D341Med (cell line): ENCODE measurements around the gene KCNIP4.

Experiments used
- DNase-seq: peaks from one replicate; pipeline ENCODE4 v3.0.0; 2012; ENCODE audit warnings: low spot score

The KCNIP4 gene

DNA sequence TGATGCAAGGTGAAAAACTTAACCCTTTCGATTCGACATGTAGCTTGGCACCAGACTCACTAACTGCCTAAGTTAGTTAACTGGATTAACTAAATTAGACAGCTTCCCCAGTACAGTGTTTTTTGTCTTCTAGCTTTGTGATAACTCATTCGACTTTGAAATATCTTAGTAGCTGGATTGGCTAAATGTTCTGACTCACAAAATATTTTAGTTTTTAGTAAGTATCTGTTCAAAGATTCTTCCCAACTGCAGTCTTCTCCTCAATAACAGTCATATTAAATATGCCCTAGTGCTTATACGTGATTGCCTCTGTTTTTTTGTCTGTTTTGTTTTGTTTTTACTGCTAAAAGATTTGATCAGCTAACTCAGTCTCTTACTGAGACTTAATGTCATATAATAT lies 102.9 kb downstream of the KCNIP4 start:
- DNase-seq, result no peak

DNA sequence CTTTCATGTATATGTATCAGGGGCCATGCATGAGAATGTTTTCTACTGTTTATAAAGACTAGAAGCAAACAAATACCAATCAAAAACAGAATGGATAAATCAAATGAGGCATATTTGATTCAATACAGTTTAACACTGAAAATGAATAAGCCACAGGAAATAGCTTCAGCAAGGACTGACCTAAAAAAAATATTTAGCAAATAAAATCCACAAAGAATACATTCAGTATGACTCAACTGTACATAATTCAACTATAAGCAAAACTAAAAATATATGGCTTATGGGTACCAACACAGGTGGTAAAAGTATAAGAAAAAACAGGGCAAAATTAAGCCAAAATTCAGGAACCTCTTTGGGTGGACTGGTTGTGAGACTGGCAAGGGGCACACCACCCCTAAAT lies 112.9 kb downstream of the KCNIP4 start:
- DNase-seq, result no peak

- no peak for DNase-seq
These were observed 118.3 kb downstream of the KCNIP4 start for GRCh38 chr4:21830272-21830671.

GRCh38 chr4:21827575-21827974 lies 121.0 kb downstream of the KCNIP4 start:
- DNase-seq, result no peak

DNA sequence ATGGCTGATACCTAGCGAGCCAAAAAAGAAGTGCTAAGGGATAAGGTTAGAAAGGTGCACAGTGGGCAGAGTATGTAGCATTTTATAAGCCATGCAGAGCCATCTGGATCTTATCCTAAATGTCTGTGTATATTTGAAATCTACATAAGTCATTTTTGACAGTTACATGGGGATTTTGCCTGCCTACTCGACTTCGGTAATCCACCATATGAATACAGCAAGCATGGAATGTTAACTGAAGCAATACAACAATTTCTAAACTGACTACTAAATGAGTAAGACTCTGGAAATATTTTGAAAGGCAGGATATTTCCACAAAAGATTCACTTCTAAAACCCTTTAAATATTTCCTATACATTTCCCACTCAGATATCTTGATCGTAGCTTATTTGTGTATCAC lies 122.5 kb downstream of the KCNIP4 start:
- no peak for DNase-seq

DNA sequence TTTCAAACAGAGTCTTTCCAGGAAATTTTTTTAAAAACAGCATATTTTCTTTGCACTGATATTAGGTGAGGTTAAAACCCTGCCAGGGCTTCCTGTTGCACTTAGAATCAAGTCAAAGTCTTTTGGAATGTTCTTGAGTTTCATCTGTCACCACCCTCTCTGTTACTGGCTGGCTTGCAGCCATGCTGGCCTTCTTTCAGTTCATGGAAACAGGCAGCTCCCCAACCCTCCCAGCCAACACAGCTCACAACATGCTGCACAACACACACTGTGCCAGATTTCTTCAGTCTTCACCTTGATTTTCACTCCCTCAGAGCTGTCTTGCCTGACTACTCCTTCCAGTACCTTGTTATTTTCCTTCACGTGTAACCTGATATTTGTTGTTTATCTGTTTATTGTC lies 129.5 kb downstream of the KCNIP4 start:
- no peak for DNase-seq

GRCh38 chr4:21815651-21816377 lies 132.8 kb downstream of the KCNIP4 start:
- no peak for DNase-seq

DNA sequence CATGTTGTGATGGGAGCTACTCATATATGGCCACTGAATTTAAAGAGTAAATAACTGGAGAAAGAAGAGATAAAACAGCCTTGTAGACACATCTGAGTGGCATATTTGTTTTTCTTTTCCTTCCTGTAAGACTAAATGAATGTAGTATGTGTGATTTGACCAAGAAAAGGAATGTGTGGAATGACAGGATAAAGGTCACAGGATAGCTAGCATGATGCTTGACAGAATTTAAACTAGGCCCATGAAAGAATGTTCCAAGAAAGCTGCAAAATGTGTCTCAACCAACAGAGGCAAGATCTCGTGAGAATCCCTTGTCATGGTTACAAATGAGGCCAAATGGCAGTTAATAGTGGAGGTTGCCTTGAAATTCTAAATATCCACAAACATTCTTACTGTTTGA lies 137.0 kb downstream of the KCNIP4 start:
- DNase-seq, result no peak

DNA sequence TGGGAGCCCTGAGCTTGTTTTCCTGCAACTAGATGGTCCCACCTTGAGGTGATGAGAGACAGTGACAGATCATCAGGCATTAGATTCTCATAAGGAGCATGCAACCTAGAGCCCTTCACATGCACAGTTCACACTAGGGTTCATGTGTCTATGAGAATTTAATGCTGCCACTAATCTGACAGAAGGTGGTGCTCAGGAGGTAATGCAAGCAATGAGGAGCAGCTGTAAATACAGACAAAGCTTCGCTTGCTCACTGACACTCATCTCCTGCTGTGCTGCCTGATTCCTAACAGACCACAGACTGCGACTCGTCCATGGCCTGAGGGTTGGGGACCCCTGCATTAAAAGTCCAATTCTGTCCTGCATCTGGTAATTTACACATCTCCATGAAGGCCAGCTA lies 141.6 kb downstream of the KCNIP4 start:
- no peak for DNase-seq

DNA sequence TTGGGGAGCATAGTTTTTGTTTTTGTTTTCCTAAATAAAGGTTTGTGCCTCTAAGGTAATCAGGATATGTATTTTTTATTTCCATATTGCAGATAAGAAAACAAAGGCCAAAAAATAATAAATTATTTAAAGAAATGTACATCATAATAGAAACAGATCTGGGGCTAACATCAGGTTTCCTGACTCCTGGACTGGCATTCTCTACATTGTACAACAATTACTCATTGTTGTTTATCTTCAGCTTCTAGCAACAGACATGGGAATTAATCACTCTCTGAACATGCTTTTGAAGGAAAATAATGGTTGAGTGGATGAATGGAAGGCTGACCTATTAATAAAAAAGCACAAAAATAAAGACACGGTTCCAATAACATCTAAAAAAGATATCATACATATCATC lies 146.2 kb downstream of the KCNIP4 start:
- no peak for DNase-seq

GRCh38 chr4:21801661-21802385 lies 146.7 kb downstream of the KCNIP4 start:
- no peak for DNase-seq

DNA sequence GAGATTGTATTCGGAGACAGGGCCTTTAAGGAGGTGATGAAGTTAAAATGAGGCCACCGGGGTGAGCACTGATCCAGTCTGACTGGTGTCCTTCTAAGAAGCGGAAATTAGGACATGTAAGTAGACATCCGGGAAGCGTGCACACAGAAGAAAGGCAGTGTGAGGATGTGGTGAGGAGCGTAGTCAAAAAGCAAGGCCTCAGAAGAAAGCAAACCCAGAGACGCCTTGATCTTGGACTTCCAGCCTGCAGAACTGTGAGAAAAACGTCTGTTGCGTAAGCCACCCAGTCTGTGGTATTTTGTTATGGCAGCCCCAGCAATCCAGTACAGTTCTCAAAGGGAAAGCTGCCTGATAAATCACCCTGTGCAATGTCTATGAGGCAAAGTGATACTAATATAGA lies 153.5 kb downstream of the KCNIP4 start:
- DNase-seq, result no peak

- no peak for DNase-seq
These were observed 155.8 kb downstream of the KCNIP4 start for GRCh38 chr4:21792736-21793135.

DNA sequence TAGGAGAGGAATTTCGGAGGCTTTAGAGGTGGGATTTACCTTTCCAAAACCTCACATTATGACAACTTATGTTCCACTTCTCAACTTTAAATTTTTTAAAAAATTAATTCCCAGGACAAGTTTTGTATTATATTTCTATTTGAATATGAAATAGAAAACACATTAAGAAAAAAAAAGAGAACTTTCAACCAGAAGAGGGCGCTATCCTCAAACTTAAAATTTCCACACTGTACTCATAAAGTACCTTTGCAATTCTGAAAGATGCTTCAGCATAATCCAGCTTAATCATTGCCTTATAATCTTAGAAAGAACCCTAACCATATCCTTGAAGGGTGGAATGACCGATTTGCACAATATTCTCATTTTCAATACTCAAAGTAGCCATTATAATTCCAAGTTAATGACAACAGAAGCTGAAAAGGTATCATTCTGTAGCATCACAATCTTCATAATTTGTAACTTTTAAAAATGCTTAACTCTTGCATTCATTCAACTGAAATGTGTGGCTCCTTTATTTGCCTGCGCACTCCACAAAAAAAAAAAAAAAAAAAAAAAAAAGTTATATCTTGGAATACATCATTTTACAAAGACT lies 158.0 kb downstream of the KCNIP4 start:
- DNase-seq, result peak; percentile 32

DNA sequence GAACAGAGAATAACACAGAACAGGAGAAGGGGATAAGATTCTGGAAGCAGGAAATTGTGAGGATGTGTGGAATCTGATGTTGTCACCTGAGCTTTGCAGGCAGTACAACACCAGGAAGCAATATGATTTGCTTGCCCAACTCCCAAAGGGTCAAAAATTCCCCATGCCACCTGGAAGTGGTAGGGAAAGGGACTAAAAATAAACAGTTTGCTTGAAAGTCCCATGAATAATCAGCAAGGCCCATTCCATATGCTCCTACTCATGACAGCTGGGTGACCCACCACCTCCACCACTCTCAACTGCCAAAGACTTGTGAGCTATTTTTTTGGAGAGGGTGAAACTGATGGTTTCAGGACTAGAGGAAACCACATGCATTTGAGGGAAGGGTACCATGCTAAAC lies 168.4 kb downstream of the KCNIP4 start:
- DNase-seq, result no peak

DNA sequence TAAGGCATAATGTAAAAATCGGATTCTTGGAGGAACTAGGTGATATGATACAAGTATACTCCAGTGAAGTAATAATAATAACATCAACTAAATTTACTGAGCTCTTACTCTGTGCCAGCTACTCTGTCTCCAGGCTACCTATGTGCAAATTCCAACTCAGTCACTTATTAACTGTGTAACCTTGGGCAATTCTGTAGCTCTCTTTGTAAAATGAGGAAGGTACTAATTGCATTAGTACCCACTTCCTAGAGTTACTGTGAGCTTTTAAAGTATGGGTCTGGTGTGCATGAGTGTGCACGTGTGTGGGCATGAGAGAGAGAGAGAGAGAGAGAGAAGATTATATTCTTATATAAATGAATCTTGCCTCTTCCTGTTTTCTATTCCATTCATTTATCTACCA lies 169.9 kb downstream of the KCNIP4 start:
- DNase-seq, result no peak

DNA sequence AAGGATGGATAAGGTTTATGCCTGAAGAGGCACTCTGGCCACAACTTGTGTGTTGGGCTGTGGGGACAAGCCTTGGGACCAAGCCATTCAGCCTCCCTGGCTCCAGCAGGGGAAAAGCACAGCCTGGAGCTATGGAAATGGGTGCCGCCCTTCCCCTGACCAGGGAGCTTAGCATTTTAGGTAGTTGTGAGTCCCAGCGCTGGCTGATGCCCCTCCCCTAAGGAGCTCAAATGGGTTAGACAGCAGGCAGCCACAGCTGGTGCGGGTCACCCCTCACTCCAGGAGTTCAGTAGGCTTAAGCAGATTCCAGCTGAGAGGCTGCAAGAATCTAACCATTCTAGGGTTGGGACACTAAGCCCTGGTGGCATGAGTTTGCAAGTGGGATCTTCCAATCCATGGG lies 172.9 kb downstream of the KCNIP4 start:
- DNase-seq, result no peak

GRCh38 chr4:21769404-21770147 lies 179.0 kb downstream of the KCNIP4 start:
- DNase-seq, result no peak

GRCh38 chr4:21768349-21769310 lies 179.9 kb downstream of the KCNIP4 start:
- no peak for DNase-seq

- DNase-seq, result peak; percentile 65
These were observed 182.7 kb downstream of the KCNIP4 start for GRCh38 chr4:21765810-21766407.

DNA sequence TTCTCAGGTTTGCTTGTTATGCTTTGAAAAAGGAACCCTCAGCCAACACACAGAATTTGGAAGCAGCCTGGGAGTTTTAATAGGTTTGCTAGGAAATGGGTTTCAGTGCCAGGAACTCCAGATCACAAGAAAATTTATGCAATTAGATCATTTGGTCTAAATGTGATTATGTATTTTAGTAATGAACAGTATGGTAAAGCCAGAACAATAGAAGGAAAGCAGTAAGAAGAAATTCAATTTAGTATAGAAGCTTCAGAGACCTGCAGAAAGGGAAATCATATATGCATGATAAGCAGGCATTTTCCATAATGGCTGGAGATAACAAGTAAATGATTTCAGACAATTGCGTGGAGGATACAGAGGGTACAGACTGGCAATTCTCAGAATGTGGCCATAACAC lies 184.7 kb downstream of the KCNIP4 start:
- no peak for DNase-seq
